Measurements from ENCODE around the gene PTMS.

PTMS gene

DNA sequence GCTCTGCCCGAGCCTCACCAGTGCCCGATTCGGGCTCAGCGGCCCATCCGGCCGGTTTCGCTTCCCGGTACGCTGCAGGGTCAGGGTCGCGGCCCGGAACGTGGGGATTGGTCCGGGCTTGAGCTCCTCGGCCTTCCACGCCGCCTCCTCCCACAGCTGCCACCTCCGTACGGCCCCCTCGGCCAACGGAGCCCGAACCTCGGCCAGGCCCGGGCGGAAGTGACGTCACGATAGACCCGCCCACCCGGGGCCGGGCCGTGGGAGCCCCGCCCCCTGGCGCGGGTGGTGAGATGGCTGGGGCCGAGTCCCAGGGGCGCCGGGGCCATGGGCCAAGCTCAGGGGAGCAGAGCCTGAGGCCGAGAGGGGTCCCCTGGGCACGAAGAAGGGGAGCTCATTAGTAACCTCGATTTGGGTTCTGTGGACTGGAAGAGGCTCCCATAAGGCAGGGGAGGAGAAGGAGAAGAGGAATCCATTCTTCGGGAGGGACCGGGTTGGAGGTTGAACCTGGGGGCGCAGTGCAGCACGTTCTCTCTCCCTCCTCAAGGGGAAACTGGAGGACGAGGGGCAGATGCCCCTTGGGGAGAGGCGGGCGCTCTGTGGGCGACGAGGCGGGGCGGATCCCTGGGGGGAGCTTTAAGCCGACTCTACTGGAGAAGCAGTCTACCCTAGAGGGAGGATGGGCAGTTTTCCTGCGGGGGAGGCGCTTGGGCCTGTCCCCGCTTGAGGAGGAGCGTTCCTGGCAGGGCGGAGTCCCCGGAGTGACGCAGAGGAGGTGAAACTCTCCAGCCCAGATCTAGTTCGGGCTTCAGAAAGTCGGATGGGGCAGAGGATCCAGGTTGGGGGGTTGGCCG, 13.0 kb upstream of the PTMS start, which contains the start of gene MLF2:
Gene MLF2 (minus strand): TSS at position 221 of the 851 bp plus-strand sequence. CDS start 807 bp downstream, outside the sequence.
- peak; percentile 99 for DNase-seq

- DNase-seq = no peak
These were observed 12.3 kb upstream of the PTMS start for GRCh38 chr12:6753772-6754356.

GRCh38 chr12:6754411-6754810, 11.8 kb upstream of the PTMS start:
- no peak for DNase-seq

GRCh38 chr12:6757028-6757690, 9.0 kb upstream of the PTMS start:
- DNase-seq = no peak

DNA sequence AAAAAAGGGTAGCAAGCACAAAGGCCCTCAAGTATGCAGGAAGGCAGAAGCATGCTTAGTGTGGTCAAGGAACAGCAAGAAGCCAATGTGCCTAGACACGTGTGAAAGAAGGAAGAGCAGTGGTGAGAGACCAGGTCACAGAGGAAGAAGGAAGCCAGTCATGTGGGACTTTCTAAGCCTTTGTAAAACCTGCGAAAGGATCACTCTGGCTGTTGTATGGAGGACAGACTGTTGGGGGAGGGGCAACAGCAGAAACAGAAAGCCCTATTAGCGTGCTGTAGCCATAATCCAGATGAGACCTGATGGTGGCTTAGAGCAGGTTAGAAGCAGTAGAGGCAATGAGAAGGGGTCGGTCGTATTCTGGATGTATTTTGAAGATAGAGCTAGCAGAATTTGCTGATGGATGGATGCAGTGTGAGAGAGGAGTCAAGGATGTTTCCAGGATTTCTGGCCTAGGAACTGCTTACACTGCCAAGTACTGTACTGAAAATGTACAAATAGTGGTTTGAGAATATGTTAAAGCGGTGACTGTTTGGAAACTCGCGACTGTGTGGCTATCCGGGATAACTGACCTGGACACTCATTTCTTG, 7.6 kb upstream of the PTMS start:
- DNase-seq = no peak

DNA sequence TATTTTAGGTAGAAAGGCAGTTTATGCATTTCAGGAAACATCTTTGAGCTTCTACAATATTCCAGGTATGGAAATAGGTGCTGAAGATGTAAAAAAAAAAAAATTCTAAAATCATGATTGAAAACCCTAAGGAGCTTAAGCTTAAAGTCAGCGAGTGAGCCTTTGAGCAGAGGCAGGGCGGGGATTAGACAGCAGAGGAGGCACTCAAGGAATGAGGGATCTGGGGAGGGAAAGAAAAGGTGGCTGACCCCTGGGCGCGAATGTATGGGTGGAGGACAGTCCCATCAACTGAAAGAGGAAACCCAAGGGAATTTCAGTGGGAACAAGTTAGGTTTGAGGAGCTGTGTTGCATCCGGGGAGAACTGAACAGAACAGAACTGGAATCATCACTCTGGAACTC, 6.4 kb upstream of the PTMS start:
- no peak for DNase-seq

GRCh38 chr12:6763380-6763779, 2.8 kb upstream of the PTMS start:
- no peak for DNase-seq

DNA sequence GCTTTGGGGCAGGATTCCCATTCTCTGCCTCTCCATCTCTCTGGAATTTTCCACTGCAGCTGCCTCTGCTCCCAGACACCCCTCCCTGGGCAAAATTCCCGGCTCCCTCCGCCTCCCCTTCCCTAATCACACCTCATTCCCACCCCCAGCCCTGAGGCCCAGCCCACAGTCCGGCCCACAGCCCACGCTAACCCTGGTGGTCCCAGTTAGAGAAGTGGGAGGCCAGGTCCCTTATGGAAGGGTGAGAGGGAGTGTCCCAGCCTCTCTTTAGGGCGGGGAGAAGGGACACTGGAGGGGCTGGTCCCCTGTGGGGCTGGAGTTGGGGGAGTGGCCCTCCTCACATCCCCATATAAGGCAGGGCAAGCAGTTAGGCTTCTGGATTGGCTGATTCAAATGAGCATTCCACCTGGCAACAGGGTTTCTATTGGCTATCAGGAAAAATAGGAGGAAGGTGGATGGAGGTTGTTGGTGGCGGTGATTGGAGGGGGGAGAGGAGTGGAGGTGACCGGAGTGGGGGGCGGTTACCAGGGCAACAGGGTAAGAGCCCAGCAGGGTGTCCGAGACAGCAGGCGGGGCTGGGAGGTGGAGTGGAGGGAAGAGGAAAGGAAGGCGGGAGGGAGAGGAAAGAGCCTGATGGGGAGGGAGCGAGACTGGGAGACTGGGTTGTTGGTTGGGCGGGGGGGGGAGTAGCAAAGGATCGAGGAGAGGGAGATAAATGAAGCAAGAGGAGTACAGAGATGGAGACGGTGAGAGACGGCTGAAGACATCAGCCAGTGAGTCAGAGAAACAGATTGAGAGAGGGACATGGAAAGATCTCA, 1.9 kb upstream of the PTMS start:
- DNase-seq = peak; percentile 99

GRCh38 chr12:6765048-6765633, 1.0 kb upstream of the PTMS start:
- no peak for DNase-seq

DNA sequence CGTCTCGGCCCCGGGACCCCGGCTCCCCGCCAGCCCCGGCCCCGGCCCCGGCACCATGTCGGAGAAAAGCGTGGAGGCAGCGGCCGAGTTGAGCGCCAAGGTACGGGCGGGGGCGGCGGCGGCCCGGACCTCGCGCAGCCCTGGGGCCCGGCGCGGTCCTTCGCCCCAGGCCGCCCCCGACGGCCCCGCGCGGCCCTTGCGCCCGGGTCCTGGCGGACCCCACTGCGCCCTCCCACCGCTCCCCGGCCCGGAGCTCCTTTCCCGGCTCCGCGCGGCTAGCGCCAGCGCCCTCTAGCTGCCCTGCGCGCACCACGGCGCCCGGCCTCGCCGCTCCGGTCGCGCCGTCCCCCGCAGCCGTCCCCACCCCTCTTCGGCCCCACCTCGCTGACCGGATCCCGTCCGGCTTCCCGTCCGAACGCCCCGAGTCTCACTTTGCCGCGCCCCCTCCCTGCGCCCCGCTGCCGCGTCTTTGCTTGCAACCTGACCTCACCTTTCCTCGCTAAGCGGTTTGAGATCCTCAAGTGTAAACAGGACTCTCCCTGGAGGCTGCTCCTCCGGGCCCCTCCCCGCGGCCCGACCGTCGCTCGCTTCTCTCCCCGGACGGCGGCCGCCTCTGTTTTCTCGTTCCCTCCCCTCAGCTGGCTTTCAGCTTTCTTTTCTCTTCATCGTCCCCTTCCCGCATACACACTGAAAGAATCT, 637 bp downstream of the PTMS start:
- peak; percentile 38 for DNase-seq

DNA sequence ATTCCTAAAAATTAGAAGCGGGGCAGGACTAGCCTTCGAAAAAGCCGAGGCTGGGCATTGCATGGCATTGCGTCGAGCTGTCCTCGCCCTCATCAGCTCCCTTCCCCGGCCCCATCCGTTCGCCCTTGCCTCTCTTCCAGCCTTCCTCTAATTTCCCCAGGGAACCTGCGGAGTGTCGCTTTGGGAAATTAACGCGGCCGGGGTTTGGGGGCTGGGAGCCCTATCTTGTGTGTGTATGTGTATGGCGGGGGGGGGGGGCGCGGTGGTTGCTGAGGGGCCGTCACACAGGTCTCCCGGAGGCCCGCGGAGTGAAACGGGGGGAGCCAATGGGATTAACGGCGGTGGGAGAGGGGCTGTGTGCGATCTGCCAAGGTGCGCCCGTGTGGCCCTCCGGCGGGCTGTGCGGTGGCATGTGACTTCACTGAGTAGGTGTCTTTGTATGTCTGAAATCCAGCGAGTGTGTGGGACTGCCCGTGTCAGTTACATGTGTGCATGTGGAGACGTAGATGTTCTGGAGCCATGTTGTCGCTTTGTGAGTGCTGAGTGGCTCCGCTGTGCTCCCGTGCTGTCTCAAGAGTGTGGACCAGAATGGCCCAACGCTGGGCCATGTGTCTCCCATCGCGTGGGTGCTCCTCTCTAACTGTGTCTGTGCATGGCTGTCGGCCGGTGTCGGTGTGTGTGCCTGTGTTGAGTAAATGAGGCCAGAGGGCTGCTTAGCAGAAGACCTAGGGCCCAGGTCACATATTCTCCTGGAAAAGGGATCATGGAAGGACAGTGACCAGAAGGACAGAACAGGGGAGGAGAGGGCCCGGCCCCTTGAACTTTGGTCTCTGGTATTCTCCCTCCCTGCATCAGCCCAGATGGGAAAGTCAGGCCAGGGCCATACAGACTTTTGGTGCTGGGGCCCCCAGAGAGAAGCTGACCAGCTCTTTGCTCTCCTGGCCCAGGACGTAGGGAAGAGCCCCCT, 1.5 kb downstream of the PTMS start:
- peak; percentile 21 for DNase-seq

- DNase-seq = peak; percentile 62
These were observed 2.3 kb downstream of the PTMS start for GRCh38 chr12:6768437-6768914.

DNA sequence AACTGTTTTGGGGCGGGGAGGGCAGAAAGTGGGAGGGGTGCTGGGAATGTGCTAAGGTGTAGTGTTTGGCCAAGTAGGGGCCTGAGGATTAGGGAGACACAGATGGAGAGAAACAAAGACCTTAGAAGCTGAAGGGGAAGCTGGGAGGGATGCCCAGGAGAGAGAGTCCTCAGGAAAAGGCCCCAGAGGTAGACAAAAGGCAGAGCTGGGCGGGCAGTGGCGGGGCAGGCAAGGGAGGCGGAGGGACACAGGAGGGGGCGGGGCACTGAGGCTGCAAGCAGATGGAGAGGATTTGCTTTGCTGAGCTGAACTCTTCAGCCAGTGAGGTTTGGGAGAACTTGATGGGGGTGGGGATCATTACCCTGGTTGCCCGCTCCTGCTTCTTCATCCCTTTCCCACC, 2.8 kb downstream of the PTMS start:
- DNase-seq = peak; percentile 76

DNA sequence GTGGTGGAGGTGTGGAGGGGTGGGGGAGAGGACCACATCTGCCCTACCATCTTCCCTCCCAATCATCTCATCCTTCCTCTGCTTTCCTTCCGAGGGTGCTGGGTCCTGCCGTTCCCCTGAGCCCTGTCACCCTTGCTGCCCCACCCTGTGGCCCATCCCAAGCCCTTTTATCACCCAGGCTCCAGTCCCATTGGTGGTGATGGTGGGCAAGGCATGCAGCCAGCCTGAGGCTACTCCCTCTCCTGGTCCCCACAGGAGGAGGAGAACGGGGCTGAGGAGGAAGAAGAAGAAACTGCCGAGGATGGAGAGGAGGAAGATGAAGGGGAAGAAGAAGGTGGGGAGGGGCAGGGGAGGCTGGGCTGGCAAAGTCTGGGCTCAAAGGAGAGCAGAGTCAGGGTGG, 3.5 kb downstream of the PTMS start:
- DNase-seq = no peak

- no peak for DNase-seq
These were observed 3.9 kb downstream of the PTMS start for GRCh38 chr12:6770094-6770493.

- DNase-seq = no peak
These were observed 4.4 kb downstream of the PTMS start for GRCh38 chr12:6770600-6770999.

DNA sequence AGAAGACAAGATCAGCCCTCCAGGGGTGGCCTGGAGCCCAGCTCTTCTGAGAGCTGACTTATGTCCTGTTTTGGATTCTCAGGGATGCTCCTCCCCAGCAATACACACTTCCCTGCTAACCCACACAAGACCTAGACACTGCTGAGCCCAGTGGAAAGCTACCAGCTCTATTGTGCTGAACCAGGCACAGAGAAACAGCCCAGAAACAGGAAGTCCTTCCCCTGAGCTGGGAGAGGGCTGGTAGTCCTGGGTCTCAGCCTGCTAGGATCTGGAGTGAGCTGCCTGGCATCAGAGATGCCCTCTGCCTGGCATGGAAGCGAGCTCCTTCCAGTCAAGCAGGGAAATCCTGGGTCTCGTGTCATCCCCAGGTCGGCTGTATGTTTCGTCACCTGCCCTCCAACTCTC, 4.9 kb downstream of the PTMS start:
- no peak for DNase-seq

GRCh38 chr12:6771509-6772330, 5.6 kb downstream of the PTMS start:
- DNase-seq = no peak

DNA sequence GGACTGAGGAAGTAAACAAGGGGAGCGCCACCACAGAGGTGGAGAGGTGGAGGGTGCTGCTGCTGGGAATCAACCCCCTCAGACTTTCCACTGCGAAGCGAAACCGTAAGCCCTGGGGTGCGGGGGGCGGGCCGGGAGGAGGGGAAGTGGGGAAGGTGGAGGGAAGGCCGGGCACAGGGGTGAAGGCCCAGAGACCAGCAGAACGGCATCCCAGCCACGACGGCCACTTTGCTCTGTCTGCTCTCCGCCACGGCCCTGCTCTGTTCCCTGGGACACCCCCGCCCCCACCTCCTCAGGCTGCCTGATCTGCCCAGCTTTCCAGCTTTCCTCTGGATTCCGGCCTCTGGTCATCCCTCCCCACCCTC, 6.2 kb downstream of the PTMS start, which contains the start of gene LAG3:
Gene LAG3 (plus strand): TSS at position 190 of the 365 bp plus-strand sequence. CDS start 333 bp downstream, outside the sequence.
- no peak for DNase-seq
